ENCODE measurements around the gene MT1X.
A peak's percentile ranks its signal among the peaks of the same experiment; 100 is the strongest.

MT1X gene

GRCh38 chr16:56635441-56635967 is 46.8 kb upstream of the MT1X start:
- H2BK5ac ChIP-seq (ENCODE audit: low read depth, low read length, poor library complexity, severe bottlenecking) = no peak overlapping the region
- no peak overlapping the region for H2BK15ac ChIP-seq (ENCODE audit: low read depth, poor library complexity, severe bottlenecking)
- H4K8ac ChIP-seq (ENCODE audit: low read length) = no peak overlapping the region
- H3K14ac ChIP-seq (ENCODE audit: low read length in 2 of 2) = no peak overlapping the region
- H3K4me2 ChIP-seq (ENCODE audit: low read length, poor library complexity, severe bottlenecking) = peak overlapping the region; percentile 26
- H3K79me1 ChIP-seq (replicated peaks; ENCODE audit: low read length, poor library complexity, severe bottlenecking) = no peaks in the 10 kb centered on the region
- no peak for DNase-seq
- 2% methylated on average over 39 of the region's 40 CpGs for WGBS
- no peak overlapping the region for H3K18ac ChIP-seq (ENCODE audit: low read depth in 1 of 2, low read length in 2 of 2)
- no peak overlapping the region for H3K27ac ChIP-seq (ENCODE audit: low read length, poor library complexity, severe bottlenecking)
- peaks cover 24% of the 10 kb centered on the region for H3K4me1 ChIP-seq (ENCODE audit: control insufficient read depth, insufficient read depth, low read depth, low read length)
- no peak overlapping the region for H3K9ac ChIP-seq (ENCODE audit: low read length)
- no peak overlapping the region for H2BK12ac ChIP-seq (ENCODE audit: low read length in 2 of 2)
- no peak overlapping the region for H2AK5ac ChIP-seq (ENCODE audit: low read length, severe bottlenecking)
- H3K27me3 ChIP-seq (ENCODE audit: control insufficient read depth in 1 of 2, insufficient read depth in 1 of 2, low read length in 2 of 2) = peaks cover 16 to 82% of the 10 kb centered on the region in 2 experiments
- no peaks in the 10 kb centered on the region for H3K36me3 ChIP-seq (ENCODE audit: control insufficient read depth in 1 of 2, insufficient read depth in 2 of 2, low read depth in 1 of 2, low read length in 2 of 2)
- H3K23ac ChIP-seq (ENCODE audit: low read length in 2 of 2) = no peak overlapping the region
- no peak overlapping the region for H2AFZ ChIP-seq (ENCODE audit: low read depth, low read length)
- no peak overlapping the region for H4K91ac ChIP-seq (ENCODE audit: low read length)
- no peak overlapping the region for H2BK120ac ChIP-seq (ENCODE audit: low read depth, low read length)
- no peaks in the 10 kb centered on the region for H3K9me3 ChIP-seq (ENCODE audit: control insufficient read depth, low read length)
- H3K4me3 ChIP-seq (ENCODE audit: insufficient read depth in 1 of 2, low read depth in 1 of 2, low read length in 2 of 2) = no peak overlapping the region
- H3K4ac ChIP-seq (ENCODE audit: low read depth in 1 of 2, low read length in 2 of 2) = no peak overlapping the region

DNA sequence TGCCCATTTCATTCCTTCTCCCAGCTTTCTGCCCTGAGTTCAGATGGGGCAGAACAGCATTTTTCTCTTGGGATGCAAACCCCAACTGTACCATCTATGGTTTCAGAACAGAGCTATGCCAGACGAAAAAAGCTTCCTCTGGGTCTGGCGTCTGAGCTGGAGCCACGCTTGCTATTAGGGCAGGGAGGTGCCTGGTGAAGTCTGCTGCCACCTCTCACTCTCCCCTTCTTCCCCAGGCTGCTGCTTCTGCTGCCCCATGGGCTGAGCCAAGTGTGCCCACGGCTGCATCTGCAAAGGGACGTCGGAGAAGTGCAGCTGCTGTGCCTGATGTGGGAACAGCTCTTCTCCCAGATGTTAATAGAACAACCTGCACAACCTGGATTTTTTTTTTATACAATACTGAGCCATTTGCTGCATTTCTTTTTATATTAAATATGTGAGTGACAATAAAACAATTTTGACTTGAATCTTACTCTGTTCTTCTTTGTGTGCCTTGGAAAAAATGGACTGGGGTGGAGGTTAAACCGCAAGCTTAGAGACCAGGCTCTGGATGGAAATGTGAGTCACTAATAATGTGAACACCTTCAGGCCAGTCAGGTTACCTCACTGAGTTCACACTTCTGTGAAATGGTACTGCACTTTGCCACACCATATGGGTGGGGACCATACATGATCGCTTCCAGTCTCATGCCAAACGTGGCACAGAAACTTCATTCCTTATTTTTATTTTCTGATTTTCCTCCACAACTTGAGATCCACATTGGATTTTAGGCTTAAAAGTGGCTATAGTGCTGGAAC is 45.5 kb upstream of the MT1X start:
- Histone ChIP-seq H2AFZ (ENCODE audit: low read depth, low read length) (no peak overlapping the region), H4K8ac (ENCODE audit: low read length) (no peak overlapping the region)

DNA sequence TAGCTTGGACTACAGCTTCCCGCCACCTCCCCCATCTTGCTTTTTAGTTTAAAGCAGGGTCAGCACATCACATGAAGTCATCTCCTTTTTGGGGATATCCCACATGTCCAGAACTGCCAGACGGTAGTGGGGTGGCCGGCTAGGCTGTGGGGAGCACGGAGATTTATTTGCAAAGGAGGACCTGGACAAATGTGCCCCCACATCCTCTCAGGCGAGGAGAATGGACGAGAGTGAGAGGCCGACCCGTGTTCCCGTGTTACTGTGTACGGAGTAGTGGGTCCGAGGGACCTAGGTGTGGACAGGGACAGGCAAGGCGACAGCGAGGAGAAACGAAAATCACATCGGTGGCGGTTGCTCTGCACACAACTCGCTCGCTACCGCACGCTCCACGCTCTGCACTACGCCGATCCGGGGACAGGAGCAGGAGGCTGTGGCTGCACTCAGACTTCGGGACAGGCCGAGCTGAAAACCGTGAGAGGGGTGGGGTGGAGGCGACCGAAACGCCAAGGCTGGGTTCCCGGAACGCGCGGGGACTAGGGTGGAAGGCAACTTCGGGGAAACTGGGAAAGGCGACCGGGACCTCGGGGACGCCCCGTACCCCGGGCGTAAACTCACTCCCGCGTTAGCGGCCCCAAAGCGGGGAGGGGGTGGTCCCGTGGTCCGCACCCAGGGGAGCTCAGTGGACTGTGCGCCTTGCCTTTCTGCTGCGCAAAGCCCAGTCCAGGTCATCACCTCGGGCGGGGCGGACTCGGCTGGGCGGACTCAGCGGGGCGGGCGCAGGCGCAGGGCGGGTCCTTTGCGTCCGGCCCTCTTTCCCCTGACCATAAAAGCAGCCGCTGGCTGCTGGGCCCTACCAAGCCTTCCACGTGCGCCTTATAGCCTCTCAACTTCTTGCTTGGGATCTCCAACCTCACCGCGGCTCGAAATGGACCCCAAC is 44.2 kb upstream of the MT1X start, which contains the start of gene MT1A:
TSS of gene MT1A (plus strand) at position 853 of the 937 bp plus-strand sequence. CDS start at position 926, 73 bp downstream.
- no peak within 1 kb of the TSS for H4K8ac ChIP-seq (ENCODE audit: low read length)
- no peaks in the 10 kb centered on the region for H3K9me3 ChIP-seq (ENCODE audit: control insufficient read depth, low read length)
- H3K79me1 ChIP-seq (replicated peaks; ENCODE audit: low read length, poor library complexity, severe bottlenecking) = no peaks in the 10 kb centered on the region
- DNase-seq = peak; percentile 36
- peak within 1 kb of the TSS in 1 of 2 experiments; percentile 23 for H3K23ac ChIP-seq (ENCODE audit: low read length in 2 of 2)
- H3K18ac ChIP-seq (ENCODE audit: low read depth in 1 of 2, low read length in 2 of 2) = no peak within 1 kb of the TSS
- H3K36me3 ChIP-seq (ENCODE audit: control insufficient read depth in 1 of 2, insufficient read depth in 2 of 2, low read depth in 1 of 2, low read length in 2 of 2) = no peaks in the 10 kb centered on the region
- H2BK120ac ChIP-seq (ENCODE audit: low read depth, low read length) = no peak within 1 kb of the TSS
- peak within 1 kb of the TSS in 1 of 2 experiments; percentile 20 for H3K4ac ChIP-seq (ENCODE audit: low read depth in 1 of 2, low read length in 2 of 2)
- H2BK5ac ChIP-seq (ENCODE audit: low read depth, low read length, poor library complexity, severe bottlenecking) = no peak within 1 kb of the TSS
- peak within 1 kb of the TSS in 1 of 2 experiments; percentile 76 for H3K14ac ChIP-seq (ENCODE audit: low read length in 2 of 2)
- no peak within 1 kb of the TSS for H3K27ac ChIP-seq (ENCODE audit: low read length, poor library complexity, severe bottlenecking)
- WGBS = 2% methylated on average over 67 of the region's 68 CpGs
- peaks cover 16 to 94% of the 10 kb centered on the region in 2 experiments for H3K27me3 ChIP-seq (ENCODE audit: control insufficient read depth in 1 of 2, insufficient read depth in 1 of 2, low read length in 2 of 2)
- H3K4me3 ChIP-seq (ENCODE audit: insufficient read depth in 1 of 2, low read depth in 1 of 2, low read length in 2 of 2) = peak within 1 kb of the TSS; percentile 43 to 72
- peak within 1 kb of the TSS in 1 of 2 experiments; percentile 55 for H2BK12ac ChIP-seq (ENCODE audit: low read length in 2 of 2)
- H3K9ac ChIP-seq (ENCODE audit: low read length) = peak within 1 kb of the TSS; percentile 77
- peak within 1 kb of the TSS; percentile 34 for H2AFZ ChIP-seq (ENCODE audit: low read depth, low read length)
- H2AK5ac ChIP-seq (ENCODE audit: low read length, severe bottlenecking) = no peak within 1 kb of the TSS
- H2BK15ac ChIP-seq (ENCODE audit: low read depth, poor library complexity, severe bottlenecking) = no peak within 1 kb of the TSS
- H3K4me2 ChIP-seq (ENCODE audit: low read length, poor library complexity, severe bottlenecking) = peak within 1 kb of the TSS; percentile 88
- H4K91ac ChIP-seq (ENCODE audit: low read length) = no peak within 1 kb of the TSS
- peaks cover 19% of the 10 kb centered on the region for H3K4me1 ChIP-seq (ENCODE audit: control insufficient read depth, insufficient read depth, low read depth, low read length)

More for the DNA sequence above, 45.5 kb upstream of the MT1X start:
- Histone ChIP-seq H2BK15ac (ENCODE audit: low read depth, poor library complexity, severe bottlenecking) (no peak overlapping the region), H3K27ac (ENCODE audit: low read length, poor library complexity, severe bottlenecking) (no peak overlapping the region), H3K79me1 (replicated peaks; ENCODE audit: low read length, poor library complexity, severe bottlenecking) (no peaks in the 10 kb centered on the region), H3K9me3 (ENCODE audit: control insufficient read depth, low read length) (no peaks in the 10 kb centered on the region), H3K4ac (ENCODE audit: low read depth in 1 of 2, low read length in 2 of 2) (no peak overlapping the region), H3K9ac (ENCODE audit: low read length) (no peak overlapping the region), H3K14ac (ENCODE audit: low read length in 2 of 2) (no peak overlapping the region), H2BK5ac (ENCODE audit: low read depth, low read length, poor library complexity, severe bottlenecking) (no peak overlapping the region), H3K18ac (ENCODE audit: low read depth in 1 of 2, low read length in 2 of 2) (no peak overlapping the region), H3K4me3 (ENCODE audit: insufficient read depth in 1 of 2, low read depth in 1 of 2, low read length in 2 of 2) (no peak overlapping the region), H3K27me3 (ENCODE audit: control insufficient read depth in 1 of 2, insufficient read depth in 1 of 2, low read length in 2 of 2) (peaks cover 16 to 89% of the 10 kb centered on the region in 2 experiments), H3K4me1 (ENCODE audit: control insufficient read depth, insufficient read depth, low read depth, low read length) (peaks cover 24% of the 10 kb centered on the region), H2AK5ac (ENCODE audit: low read length, severe bottlenecking) (no peak overlapping the region), H2BK12ac (ENCODE audit: low read length in 2 of 2) (no peak overlapping the region), H4K91ac (ENCODE audit: low read length) (no peak overlapping the region), H2BK120ac (ENCODE audit: low read depth, low read length) (no peak overlapping the region), H3K23ac (ENCODE audit: low read length in 2 of 2) (no peak overlapping the region), H3K36me3 (ENCODE audit: control insufficient read depth in 1 of 2, insufficient read depth in 2 of 2, low read depth in 1 of 2, low read length in 2 of 2) (no peaks in the 10 kb centered on the region), H3K4me2 (ENCODE audit: low read length, poor library complexity, severe bottlenecking) (no peak overlapping the region)
- no peak for DNase-seq
- 17% methylated on average over 9 of the region's 9 CpGs for WGBS

Data from mesenchymal stem cell (in vitro differentiated cells and primary cell).